ENCODE data around the gene PCBP3.

DNA sequence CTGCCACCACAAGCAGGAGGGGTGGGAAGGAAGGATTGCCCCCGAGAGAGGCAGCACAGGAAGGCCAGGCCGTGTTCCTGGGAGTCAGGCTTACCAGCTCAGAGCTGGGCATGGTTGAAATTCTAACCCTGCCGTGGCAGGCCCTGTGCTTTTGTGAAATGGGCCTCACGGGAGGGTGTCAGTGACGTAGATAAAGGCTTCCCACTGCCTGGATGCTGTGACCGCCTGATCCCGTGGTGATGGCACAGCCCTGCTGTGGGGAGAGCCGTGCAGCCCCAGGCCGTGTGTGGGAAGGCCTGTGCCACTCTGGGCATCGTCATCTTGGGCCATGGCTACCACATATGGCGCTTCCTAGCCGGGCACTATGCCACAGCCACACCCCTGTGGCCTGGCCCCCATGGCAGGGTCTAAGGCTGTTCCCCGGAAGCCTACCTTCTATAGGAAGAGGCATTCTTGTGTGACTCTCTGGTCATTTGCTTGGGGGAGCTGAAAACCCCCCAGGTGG is 161.3 kb downstream of the PCBP3 start:
- TF ChIP-seq, protein P1, sequence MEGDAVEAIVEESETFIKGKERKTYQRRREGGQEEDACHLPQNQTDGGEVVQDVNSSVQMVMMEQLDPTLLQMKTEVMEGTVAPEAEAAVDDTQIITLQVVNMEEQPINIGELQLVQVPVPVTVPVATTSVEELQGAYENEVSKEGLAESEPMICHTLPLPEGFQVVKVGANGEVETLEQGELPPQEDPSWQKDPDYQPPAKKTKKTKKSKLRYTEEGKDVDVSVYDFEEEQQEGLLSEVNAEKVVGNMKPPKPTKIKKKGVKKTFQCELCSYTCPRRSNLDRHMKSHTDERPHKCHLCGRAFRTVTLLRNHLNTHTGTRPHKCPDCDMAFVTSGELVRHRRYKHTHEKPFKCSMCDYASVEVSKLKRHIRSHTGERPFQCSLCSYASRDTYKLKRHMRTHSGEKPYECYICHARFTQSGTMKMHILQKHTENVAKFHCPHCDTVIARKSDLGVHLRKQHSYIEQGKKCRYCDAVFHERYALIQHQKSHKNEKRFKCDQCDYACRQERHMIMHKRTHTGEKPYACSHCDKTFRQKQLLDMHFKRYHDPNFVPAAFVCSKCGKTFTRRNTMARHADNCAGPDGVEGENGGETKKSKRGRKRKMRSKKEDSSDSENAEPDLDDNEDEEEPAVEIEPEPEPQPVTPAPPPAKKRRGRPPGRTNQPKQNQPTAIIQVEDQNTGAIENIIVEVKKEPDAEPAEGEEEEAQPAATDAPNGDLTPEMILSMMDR (IDR thresholded peaks at IDR 0.05; ENCODE audit: poor library complexity, severe bottlenecking): no peak
- TF ChIP-seq EP300 (conservative IDR thresholded peaks at IDR 0.05; ENCODE audit: poor library complexity, severe bottlenecking) (no peak), TAF1 (IDR thresholded peaks at IDR 0.05; ENCODE audit: low read depth) (no peak)

Measured in neural cell (in vitro differentiated cells).